H1 (cell line): ENCODE measurements around the gene EFR3B. TPM values are rescaled to one million over a fixed set of nuclear protein-coding genes. Genes with fewer than 3 reads are reported as not detected.

Experiments
- CTCF ChIA-PET: fragments of 300-600 bp; sonication (Branson Sonifier 250); formaldehyde crosslinking; loops from one replicate; lab custom pipeline; 2021; ENCODE audit not compliant: partially characterized antibody; lab: Charles Lee
- POLR2A ChIA-PET: fragments of 300-600 bp; sonication (Branson Sonifier 250); formaldehyde crosslinking; loops from one replicate; lab custom pipeline; 2021; ENCODE audit warnings: inconsistent platforms; ENCODE audit not compliant: partially characterized antibody; lab: Charles Lee
- DNase-seq, 2 experiments: peaks; one replicate each; pipeline versions ENCODE4 v3.0.0 to v3.0.0-alpha.2; 2010 to 2022; ENCODE audit warnings: low spot score in 2 of 2, low read depth in 1 of 2, mixed read lengths in 1 of 2
- FAIRE-seq: peaks from 2 replicates; lab custom pipeline; 2011; peaks lifted over from hg19 to GRCh38; lab: Jason Lieb, UNC
- H2AFZ ChIP-seq: 2 replicates; pipeline ENCODE4 v1.8.1; 2012; ENCODE audit warnings: low read length, inconsistent platforms
- H2AK5ac ChIP-seq: 2 replicates; pipeline ENCODE4 v1.6.1; 2013; ENCODE audit warnings: low read depth, low read length
- H2BK120ac ChIP-seq: replicated peaks from 2 replicates; pipeline ENCODE3; 2013; ENCODE audit warnings: low read depth, low read length, inconsistent platforms
- H2BK12ac ChIP-seq: 2 replicates; pipeline ENCODE4 v1.6.1; 2013; ENCODE audit warnings: low read depth, low read length
- H2BK15ac ChIP-seq: 2 replicates; pipeline ENCODE4 v1.6.1; 2013; ENCODE audit warnings: low read length
- H2BK20ac ChIP-seq: 2 replicates; pipeline ENCODE4 v1.6.1; 2013; ENCODE audit warnings: low read length
- H2BK5ac ChIP-seq: 2 replicates; pipeline ENCODE4 v1.6.1; 2013; ENCODE audit warnings: low read depth, low read length
- H3K14ac ChIP-seq: 2 replicates; pipeline ENCODE4 v1.6.1; 2013; ENCODE audit warnings: inconsistent platforms; ENCODE audit not compliant: insufficient read length
- H3K18ac ChIP-seq: 2 replicates; pipeline ENCODE4 v1.6.1; 2013; ENCODE audit warnings: low read length; ENCODE audit errors: extremely low read depth
- H3K23ac ChIP-seq: 2 replicates; pipeline ENCODE4 v1.6.1; 2013; ENCODE audit warnings: inconsistent platforms; ENCODE audit not compliant: insufficient read length
- H3K23me2 ChIP-seq: 2 replicates; pipeline ENCODE4 v1.6.1; 2013; ENCODE audit warnings: low read depth, low read length
- H3K27ac ChIP-seq: 2 replicates; pipeline ENCODE4 v1.6.1; 2011; ENCODE audit warnings: low read depth, low read length, inconsistent platforms
- H3K27me3 ChIP-seq, 4 experiments: replicated peaks in 1 of 4; 1 replicate in 1 of 4; 2 replicates in 3 of 4; pipeline versions ENCODE4 v1.6.1 to v1.8.1; 2011 to 2013; ENCODE audit warnings: low read length in 3 of 4, mild to moderate bottlenecking in 3 of 4, inconsistent platforms in 2 of 4, mixed read lengths in 2 of 4, moderate library complexity in 1 of 4; ENCODE audit not compliant: control insufficient read depth in 3 of 4, insufficient read depth in 3 of 4; ENCODE audit errors: extremely low read depth in 1 of 4
- H3K36me3 ChIP-seq, 4 experiments: 2 replicates each; pipeline versions ENCODE4 v1.6.1 to v1.8.1; 2011 to 2013; ENCODE audit warnings: mild to moderate bottlenecking in 4 of 4, low read length in 3 of 4, moderate library complexity in 2 of 4, control low read depth in 1 of 4, inconsistent platforms in 1 of 4; ENCODE audit not compliant: insufficient read depth in 4 of 4, control insufficient read depth in 2 of 4
- H3K4ac ChIP-seq: replicated peaks from 2 replicates; pipeline ENCODE3; 2013; ENCODE audit warnings: low read length, low read depth, mixed read lengths, inconsistent platforms; ENCODE audit not compliant: insufficient read length
- H3K4me1 ChIP-seq, 4 experiments: replicated peaks in 1 of 4; 1 replicate in 1 of 4; 2 replicates in 3 of 4; pipeline versions ENCODE4 v1.6.1 to v1.8.1; 2011 to 2013; ENCODE audit warnings: low read length in 3 of 4, inconsistent platforms in 2 of 4, mixed read lengths in 1 of 4; ENCODE audit not compliant: insufficient read depth in 4 of 4, control insufficient read depth in 3 of 4
- H3K4me2 ChIP-seq, 2 experiments: 2 replicates each; pipeline versions ENCODE4 v1.6.1 to v1.8.1; 2011 to 2013; ENCODE audit warnings: low read depth in 2 of 2, low read length in 2 of 2, control low read depth in 1 of 2, inconsistent platforms in 1 of 2, mild to moderate bottlenecking in 1 of 2; ENCODE audit not compliant: insufficient read depth in 1 of 2
- H3K4me3 ChIP-seq, 4 experiments: fragments of 200-600, 300-600 bp in 1 of 4; sonication (generic), shearing (Covaris generic), sonication (Bioruptor Twin) in 1 of 4; 2 replicates each; pipeline versions ENCODE4 v1.5.1 to v1.8.1; 2011 to 2016; ENCODE audit warnings: low read length in 4 of 4, low read depth in 3 of 4, control low read depth in 2 of 4, inconsistent platforms in 2 of 4, mild to moderate bottlenecking in 2 of 4, mixed read lengths in 1 of 4, moderate library complexity in 1 of 4; ENCODE audit not compliant: insufficient read depth in 2 of 4; ENCODE audit errors: extremely low read depth in 1 of 4
- H3K56ac ChIP-seq: replicated peaks from 2 replicates; pipeline ENCODE3; 2013; ENCODE audit warnings: low read depth, mild to moderate bottlenecking, mixed read lengths, low read length, inconsistent platforms; ENCODE audit not compliant: insufficient read length
- H3K79me1 ChIP-seq: 2 replicates; pipeline ENCODE4 v1.6.1; 2013; ENCODE audit warnings: low read depth, low read length, control low read depth
- H3K79me2 ChIP-seq, 2 experiments: 2 replicates each; pipeline versions ENCODE4 v1.6.1 to v1.8.1; 2012 to 2013; ENCODE audit warnings: low read length in 2 of 2, mild to moderate bottlenecking in 2 of 2, inconsistent platforms in 1 of 2; ENCODE audit not compliant: insufficient read depth in 2 of 2, control insufficient read depth in 1 of 2
- H3K9ac ChIP-seq, 4 experiments: replicated peaks in 1 of 4; 1 replicate in 1 of 4; 2 replicates in 3 of 4; pipeline versions ENCODE4 v1.6.1 to v1.8.1; 2011 to 2013; ENCODE audit warnings: low read depth in 3 of 4, low read length in 3 of 4, control low read depth in 2 of 4, mild to moderate bottlenecking in 2 of 4, moderate library complexity in 2 of 4, inconsistent platforms in 1 of 4; ENCODE audit errors: extremely low read depth in 1 of 4
- H3K9me3 ChIP-seq, 2 experiments: 2 replicates each; pipeline versions ENCODE4 v1.6.1 to v1.8.1; 2012 to 2013; ENCODE audit warnings: mild to moderate bottlenecking in 2 of 2, moderate library complexity in 2 of 2, control low read depth in 1 of 2, inconsistent platforms in 1 of 2, low read depth in 1 of 2, low read length in 1 of 2, mixed read lengths in 1 of 2; ENCODE audit not compliant: insufficient read depth in 2 of 2
- H4K20me1 ChIP-seq, 2 experiments: replicated peaks in 1 of 2; 2 replicates each; pipeline versions ENCODE3 to v1.8.1; 2011 to 2013; ENCODE audit warnings: inconsistent platforms in 2 of 2, low read length in 2 of 2, mild to moderate bottlenecking in 1 of 2; ENCODE audit not compliant: insufficient read depth in 2 of 2, control insufficient read depth in 1 of 2
- H4K5ac ChIP-seq: 2 replicates; pipeline ENCODE4 v1.6.1; 2013; ENCODE audit warnings: low read length, low read depth, mixed read lengths, inconsistent platforms; ENCODE audit not compliant: insufficient read length
- H4K8ac ChIP-seq: 2 replicates; pipeline ENCODE4 v1.8.0; 2013; ENCODE audit warnings: mild to moderate bottlenecking, moderate library complexity, low read length, inconsistent platforms; ENCODE audit not compliant: insufficient read depth; ENCODE audit errors: extremely low read depth
- H4K91ac ChIP-seq: replicated peaks from 2 replicates; pipeline ENCODE3; 2013; ENCODE audit warnings: low read length, mixed read lengths, inconsistent platforms; ENCODE audit not compliant: insufficient read length
- CHD1 ChIP-seq: IDR thresholded peaks from 2 replicates; pipeline ENCODE4 v1.6.1; 2012; ENCODE audit warnings: low read depth, low read length, improper control_type of control experiment
- JUND ChIP-seq: IDR thresholded peaks from 2 replicates; pipeline ENCODE4 v1.6.1; 2011; ENCODE audit warnings: mild to moderate bottlenecking, improper control_type of control experiment, low read length
- KDM1A ChIP-seq: fragments of 200-600, 300-600 bp; sonication (generic); IDR thresholded peaks from 2 replicates; pipeline ENCODE4 v1.7.1; 2016; ENCODE audit warnings: mild to moderate bottlenecking, low read length, borderline replicate concordance
- KDM4A ChIP-seq: IDR thresholded peaks from one replicate; pipeline ENCODE4 v1.7.1; 2012; ENCODE audit warnings: low read depth, mild to moderate bottlenecking, moderate library complexity, low read length, inconsistent platforms; ENCODE audit not compliant: severe bottlenecking
- KDM5A ChIP-seq: fragments of 200-600 bp; IDR thresholded peaks from 2 replicates; pipeline ENCODE4 v1.7.1; 2012; ENCODE audit warnings: mild to moderate bottlenecking, low read length, inconsistent platforms, mixed read lengths
- SIX5 ChIP-seq: IDR thresholded peaks from 2 replicates; pipeline ENCODE4 v1.6.1; 2011; ENCODE audit warnings: mild to moderate bottlenecking, low read depth, low read length
- SP4 ChIP-seq: IDR thresholded peaks from 2 replicates; pipeline ENCODE4 v1.6.1; 2012; ENCODE audit warnings: low read length, inconsistent platforms
- TAF7 ChIP-seq: optimal IDR thresholded peaks from 2 replicates; pipeline ENCODE3; 2011; ENCODE audit warnings: low read depth, mild to moderate bottlenecking, inconsistent platforms, low read length, moderate library complexity, borderline replicate concordance
- TEAD4 ChIP-seq: IDR thresholded peaks from 2 replicates; pipeline ENCODE4 v1.6.1; 2012; ENCODE audit warnings: low read depth, low read length, inconsistent platforms, mixed read lengths
- ZNF274 ChIP-seq: IDR thresholded peaks from 2 replicates; pipeline ENCODE4 v1.7.0; 2012; ENCODE audit warnings: low read length, borderline replicate concordance; ENCODE audit errors: extremely low read depth
- WGBS, 2 experiments: shearing (Covaris generic) in 1 of 2; methylation state at CpG; one replicate each; pipeline versions ENCODE4 v1.1.6 to v1.1.7; 2013 to 2015; ENCODE audit warnings: low lambda C conversion rate in 2 of 2, mixed read lengths in 2 of 2, inconsistent platforms in 1 of 2, low coverage in 1 of 2, missing lambda C conversion rate in 1 of 2; ENCODE audit not compliant: insufficient replicate concordance in 2 of 2, insufficient coverage in 1 of 2, insufficient read length in 1 of 2; ENCODE audit errors: extremely low coverage in 1 of 2, missing lambda C conversion rate in 1 of 2; 5-methylcytosine and 5-hydroxymethylcytosine counted together
- polyA plus RNA-seq, 7 experiments: library from polyadenylated mRNA; depleted of rRNA in 3 of 7; stranded (reverse) in 5 of 7; unstranded in 2 of 7; fragments of >200 nt in 5 of 7; fragments of 200-250 nt in 2 of 7; gene quantifications; 1 replicate in 5 of 7; 2 replicates in 1 of 7; 4 replicates in 1 of 7; pipeline versions ENCODE4 v1.2.1 to v1.2.3, GENCODE V29; 2011 to 2013; ENCODE audit warnings: missing spikeins in 2 of 7, mixed read lengths in 2 of 7
- total RNA-seq: library from RNA; stranded (reverse); fragmentation: NEBNext Ultra II Directional; extraction: Animal tissue kit (Norgen Biotek cat#: 25700); gene quantifications from 2 replicates; pipeline ENCODE4 v1.2.1, GENCODE V29; 2021
- TF ChIP-seq, protein P1 (sequence below): IDR thresholded peaks from 2 replicates; pipeline ENCODE4 v1.6.1; 2012; ENCODE audit warnings: inconsistent platforms
- TF ChIP-seq, protein P2 (sequence below): IDR thresholded peaks from 2 replicates; pipeline ENCODE4 v1.6.1; 2012; ENCODE audit warnings: inconsistent platforms

The EFR3B gene
- total and polyA plus RNA-seq, 2 of the 8 experiments (the other 6 are each of a cell fraction or from before 2014, with no cell fraction given) = 3.4 to 9.6 TPM

DNA sequence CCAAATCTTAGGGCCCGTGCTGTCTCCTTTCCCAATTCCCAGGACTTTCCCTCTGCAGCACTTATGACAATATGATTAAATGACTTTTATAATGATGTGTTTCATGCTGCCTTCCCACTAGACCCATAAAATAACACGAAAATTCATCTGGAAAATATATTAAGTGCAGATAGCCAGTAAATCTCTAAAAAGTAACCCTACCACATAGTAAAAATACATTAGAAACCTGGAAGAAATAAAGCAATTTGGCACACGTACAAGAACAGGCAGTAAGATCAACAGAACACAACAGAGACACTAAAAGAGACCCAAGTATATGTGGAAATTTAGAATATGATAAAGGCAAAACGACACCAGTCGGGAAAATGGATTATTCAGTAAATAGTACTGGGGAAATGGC, 156.7 kb downstream of the EFR3B start:
- H3K4ac ChIP-seq = no peak overlapping the region

More for the DNA sequence above, 156.7 kb downstream of the EFR3B start:
- CTCF ChIA-PET = no interaction called here
- DNase-seq = no peak
- no peak overlapping the region for H4K91ac ChIP-seq
- H3K23ac ChIP-seq = no peak overlapping the region
- no peak overlapping the region for H2AK5ac ChIP-seq
- no peak overlapping the region for H4K8ac ChIP-seq
- H3K79me1 ChIP-seq = no peaks in the 10 kb centered on the region
- no peak overlapping the region for H2BK12ac ChIP-seq
- H4K20me1 ChIP-seq = peaks cover 0 to 1% of the 10 kb centered on the region in 2 experiments
- TF ChIP-seq CHD1 = no peak
- no peak for TF ChIP-seq KDM4A
- no peak for TF ChIP-seq ZNF274
- no peak for TF ChIP-seq TAF7
- TF ChIP-seq SP4 = no peak
- TF ChIP-seq, protein P1, sequence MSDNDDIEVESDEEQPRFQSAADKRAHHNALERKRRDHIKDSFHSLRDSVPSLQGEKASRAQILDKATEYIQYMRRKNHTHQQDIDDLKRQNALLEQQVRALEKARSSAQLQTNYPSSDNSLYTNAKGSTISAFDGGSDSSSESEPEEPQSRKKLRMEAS = no peak
- no peak for TF ChIP-seq KDM5A
- TF ChIP-seq SIX5 = no peak
- TF ChIP-seq, protein P2, sequence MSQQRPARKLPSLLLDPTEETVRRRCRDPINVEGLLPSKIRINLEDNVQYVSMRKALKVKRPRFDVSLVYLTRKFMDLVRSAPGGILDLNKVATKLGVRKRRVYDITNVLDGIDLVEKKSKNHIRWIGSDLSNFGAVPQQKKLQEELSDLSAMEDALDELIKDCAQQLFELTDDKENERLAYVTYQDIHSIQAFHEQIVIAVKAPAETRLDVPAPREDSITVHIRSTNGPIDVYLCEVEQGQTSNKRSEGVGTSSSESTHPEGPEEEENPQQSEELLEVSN = no peak
- no peak for TF ChIP-seq TEAD4
- no peak for TF ChIP-seq KDM1A
- no peak for TF ChIP-seq JUND
- TF ChIP-seq, all 59 proteins: peak for 0
- no peaks in the 10 kb centered on the region for H3K79me2 ChIP-seq
- H3K27ac ChIP-seq = no peak overlapping the region
- no peak overlapping the region for H3K18ac ChIP-seq
- no peak overlapping the region for H2BK5ac ChIP-seq
- H2AFZ ChIP-seq = no peak overlapping the region
- no peaks in the 10 kb centered on the region for H3K27me3 ChIP-seq
- no peak for FAIRE-seq
- H3K23me2 ChIP-seq = no peaks in the 10 kb centered on the region
- H3K14ac ChIP-seq = no peak overlapping the region
- WGBS, 2 experiments = 79% methylated on average over 5 of the region's 5 CpGs; no CpG with 5 or more reads in 1 of the 2 experiments
- H3K4me3 ChIP-seq = no peak overlapping the region
- H3K9ac ChIP-seq = no peak overlapping the region
- H3K9me3 ChIP-seq = no peaks in the 10 kb centered on the region
- no peak overlapping the region for H3K4me2 ChIP-seq
- POLR2A ChIA-PET = no interaction called here
- H3K4me1 ChIP-seq = no peaks in the 10 kb centered on the region; a peak in 1 of 7 replicates
- no peaks in the 10 kb centered on the region for H3K36me3 ChIP-seq
- H2BK15ac ChIP-seq = no peak overlapping the region
- no peak overlapping the region for H2BK20ac ChIP-seq
- no peak overlapping the region for H4K5ac ChIP-seq
- H2BK120ac ChIP-seq = no peak overlapping the region
- no peak overlapping the region for H3K56ac ChIP-seq
